A549 (cell line): ENCODE measurements around the gene CDCA3. TPM values are rescaled to one million over a fixed set of nuclear protein-coding genes. Genes with fewer than 3 reads are reported as not detected.

Experiments used
- ATAC-seq, 2 experiments: fragments of 200-7000 bp in 1 of 2; fragments of >200 bp in 1 of 2; cut with Nextera tagmentation in 1 of 2; cut with Tn5 transposase in 1 of 2; 3 replicates each; pipeline versions ENCODE4 v1.8.0 to v1.9.1; 2018 to 2020; ENCODE audit warnings: mild to moderate bottlenecking in 1 of 2, moderate library complexity in 1 of 2
- CTCF ChIA-PET: fragments of 300-600 bp; sonication (Branson Sonifier 250); formaldehyde crosslinking; extraction: SDS; loops from one replicate; lab custom pipeline; 2021; ENCODE audit warnings: antibody characterized with exemption, inconsistent platforms; lab: Yijun Ruan, JAX
- POLR2A ChIA-PET: fragments of 350-600 bp; formaldehyde crosslinking; extraction: SDS; loops from one replicate; lab custom pipeline; 2021; ENCODE audit warnings: antibody characterized with exemption, inconsistent platforms; lab: Yijun Ruan, JAX
- DNase-seq, 2 experiments: peaks; one replicate each; pipeline versions ENCODE4 v3.0.0 to v3.0.0-alpha.2; 2011 to 2016; ENCODE audit warnings: low read depth in 1 of 2, low spot score in 1 of 2
- FAIRE-seq: peaks from 2 replicates; lab custom pipeline; 2011; peaks lifted over from hg19 to GRCh38; lab: Jason Lieb, UNC
- H3K27ac ChIP-seq, 2 experiments: fragments of >200 bp; sonication (Bioruptor Twin); formaldehyde crosslinking; 3 replicates each; pipeline ENCODE4 v1.5.1; 2016 to 2017
- H3K4me1 ChIP-seq: fragments of >200 bp; sonication (Bioruptor Twin); formaldehyde crosslinking; 3 replicates; pipeline ENCODE4 v1.6.1; 2016
- H3K4me2 ChIP-seq: fragments of >200 bp; sonication (Bioruptor Twin); formaldehyde crosslinking; 3 replicates; pipeline ENCODE4 v1.6.1; 2016
- H3K4me3 ChIP-seq: fragments of >200 bp; sonication (Bioruptor Twin); formaldehyde crosslinking; 3 replicates; pipeline ENCODE4 v1.5.1; 2016
- H3K9me3 ChIP-seq: fragments of >200 bp; sonication (Bioruptor Twin); formaldehyde crosslinking; 3 replicates; pipeline ENCODE4 v1.6.1; 2016
- ATOH8 ChIP-seq: fragments of 250-450 bp; sonication (Bioruptor Pico); IDR thresholded peaks from 2 replicates; pipeline ENCODE4 v1.5.0; 2020; ENCODE audit warnings: low read depth, mild to moderate bottlenecking, moderate library complexity
- CHD2 ChIP-seq: fragments of 150-350 bp; IDR thresholded peaks from 2 replicates; pipeline ENCODE4 v1.6.1; 2014; ENCODE audit warnings: low read length; ENCODE audit not compliant: partially characterized antibody
- CTCF ChIP-seq: fragments of >200 bp; sonication (Bioruptor Twin); formaldehyde crosslinking; IDR thresholded peaks from 3 replicates; pipeline ENCODE4 v1.5.1; 2016
- FOSL2 ChIP-seq, 2 experiments: fragments of 450-650 bp in 1 of 2; fragments of >200 bp in 1 of 2; sonication (Bioruptor Twin) in 1 of 2; formaldehyde crosslinking; IDR thresholded peaks; 2 replicates each; pipeline versions ENCODE4 v1.5.0 to v1.6.1; 2016 to 2020; ENCODE audit warnings: mild to moderate bottlenecking in 1 of 2, moderate library complexity in 1 of 2
- HDAC2 ChIP-seq: fragments of 200-600 bp; sonication (generic); IDR thresholded peaks from 2 replicates; pipeline ENCODE4 v1.6.1; 2016
- HOXB13 ChIP-seq: fragments of 250-450 bp; sonication (Bioruptor Pico); IDR thresholded peaks from 2 replicates; pipeline ENCODE4 v1.5.0; 2020; ENCODE audit warnings: low read depth, mild to moderate bottlenecking, moderate library complexity
- JUN ChIP-seq, 2 experiments: fragments of >200 bp; sonication (Bioruptor Twin); formaldehyde crosslinking; IDR thresholded peaks; 2 replicates in 1 of 2; 3 replicates in 1 of 2; pipeline ENCODE4 v1.6.1; 2016 to 2017
- MAX ChIP-seq: IDR thresholded peaks from 2 replicates; pipeline ENCODE4 v1.6.1; 2012
- MAZ ChIP-seq: fragments of 150-350 bp; IDR thresholded peaks from 2 replicates; pipeline ENCODE4 v1.6.1; 2014; ENCODE audit warnings: antibody characterized with exemption, low read depth, low read length, borderline replicate concordance
- RAD21 ChIP-seq, 2 experiments: fragments of >200 bp in 1 of 2; sonication (Bioruptor Twin) in 1 of 2; formaldehyde crosslinking in 1 of 2; IDR thresholded peaks in 1 of 2; conservative IDR thresholded peaks in 1 of 2; 2 replicates in 1 of 2; 3 replicates in 1 of 2; pipeline ENCODE4 v1.6.1; 2012 to 2018; ENCODE audit warnings: inconsistent platforms in 1 of 2
- RCOR1 ChIP-seq: fragments of 150-350 bp; IDR thresholded peaks from 2 replicates; pipeline ENCODE4 v1.6.1; 2014; ENCODE audit warnings: antibody characterized with exemption, low read length, low read depth
- RFX5 ChIP-seq: fragments of 450-650 bp; IDR thresholded peaks from 2 replicates; pipeline ENCODE4 v1.7.1; 2014; ENCODE audit warnings: antibody characterized with exemption, mild to moderate bottlenecking, moderate library complexity
- RNF2 ChIP-seq: fragments of 200-600 bp; sonication (generic); IDR thresholded peaks from 2 replicates; pipeline ENCODE4 v1.6.1; 2016; ENCODE audit warnings: low read depth, mild to moderate bottlenecking, antibody characterized with exemption, moderate library complexity, borderline replicate concordance
- SMC3 ChIP-seq: fragments of >200 bp; sonication (Bioruptor Twin); formaldehyde crosslinking; IDR thresholded peaks from 3 replicates; pipeline ENCODE4 v1.6.1; 2018; ENCODE audit warnings: inconsistent platforms
- SREBF2 ChIP-seq: fragments of 450-650 bp; IDR thresholded peaks from 2 replicates; pipeline ENCODE4 v1.6.1; 2014; ENCODE audit warnings: mild to moderate bottlenecking, moderate library complexity
- ZC3H11A ChIP-seq: fragments of 450-650 bp; IDR thresholded peaks from 2 replicates; pipeline ENCODE4 v1.6.1; 2014; ENCODE audit warnings: antibody characterized with exemption, mild to moderate bottlenecking
- WGBS: methylation state at CpG from one replicate; pipeline ENCODE4 v1.1.6; 2017; ENCODE audit errors: missing lambda C conversion rate; 5-methylcytosine and 5-hydroxymethylcytosine counted together
- polyA plus RNA-seq, 4 experiments: library from polyadenylated mRNA; depleted of rRNA in 3 of 4; stranded (reverse); fragments of >200 nt; fragmentation: RNase III in 1 of 4; extraction: RNeasy Plus Mini Kit Qiagen cat#74134 plus additional on column Dnase treatment in 1 of 4; gene quantifications; 2 replicates in 3 of 4; 3 replicates in 1 of 4; pipeline ENCODE4 v1.2.3, GENCODE V29; 2011 to 2017

The CDCA3 gene
- polyA plus RNA-seq, 2 of the 4 experiments (the other 2 are of a cell fraction) = 57.5 to 80.2 TPM

GRCh38 chr12:6827437-6827911, 23.6 kb downstream of the CDCA3 start (continued):
- no peak for TF ChIP-seq FOSL2 (IDR thresholded peaks at IDR 0.05)
- TF ChIP-seq FOSL2 (CRISPR knock-in tag; IDR thresholded peaks at IDR 0.05) = no peak
- TF ChIP-seq SREBF2 = no peak
- TF ChIP-seq MAZ = no peak

GRCh38 chr12:6826734-6827436, 24.2 kb downstream of the CDCA3 start:
- peak overlapping the region; percentile 72 for H3K4me2 ChIP-seq
- TF ChIP-seq MAX = no peak
- ChIA-PET CTCF (interaction anchor here (0.6 to 29.8 kb wide), 29 partner anchors 8 to 264 kb away, joined by 3 to 306 read pairs (median 9); partner anchors contain the start of genes CD4, CDCA3, COPS7A and GNB3), POLR2A (interaction anchor here (0.6 to 2.6 kb wide), 5 partner anchors 24 to 103 kb away, joined by 3 to 20 read pairs (median 3); partner anchors contain the start of genes CDCA3, COPS7A, MLF2 and PTMS)
- no peak for FAIRE-seq
- no peaks in the 10 kb centered on the region for H3K9me3 ChIP-seq
- H3K27ac ChIP-seq = peak overlapping the region; percentile 87 to 96
- peaks cover 24% of the 10 kb centered on the region for H3K4me1 ChIP-seq
- no peak for ATAC-seq
- WGBS = 81% methylated on average over 22 of the region's 22 CpGs
- DNase-seq = no peak
- H3K4me3 ChIP-seq = no peak overlapping the region

GRCh38 chr12:6826125-6826733, 24.9 kb downstream of the CDCA3 start:
- H3K4me3 ChIP-seq = no peak overlapping the region
- no peak overlapping the region for H3K27ac ChIP-seq
- no peak for ATAC-seq
- TF ChIP-seq MAX (no peak), RNF2 (no peak), HDAC2 (no peak), JUN (IDR thresholded peaks at IDR 0.05) (no peak), ZC3H11A (no peak)
- TF ChIP-seq, all 56 proteins: peak for 0
- DNase-seq (no peak), FAIRE-seq (no peak)
- ChIA-PET CTCF (interaction anchor here (0.6 to 29.8 kb wide), 44 partner anchors 9 to 388 kb away, joined by 3 to 306 read pairs (median 5); partner anchors contain the start of genes CD4, CDCA3, COPS7A and GNB3), POLR2A (interaction anchor here (1.1 kb wide), 1 partner anchor 61 kb away, joined by 3 read pairs; the partner anchor contains the start of gene PTMS)
- Histone ChIP-seq H3K4me1 (peaks cover 27% of the 10 kb centered on the region), H3K4me2 (no peak overlapping the region), H3K9me3 (no peaks in the 10 kb centered on the region)
- 65% methylated on average over 17 of the region's 17 CpGs for WGBS

- TF ChIP-seq RCOR1 (no peak), RFX5 (no peak), RAD21 (conservative IDR thresholded peaks at IDR 0.05 in 1 of 2, IDR thresholded peaks at IDR 0.05 in 1 of 2) (peak; percentile 91 to 94), CTCF (peak; percentile 92), ATOH8 (CRISPR knock-in tag) (no peak), CHD2 (no peak), HOXB13 (CRISPR knock-in tag) (no peak), SMC3 (peak; percentile 76)
Observed at GRCh38 chr12:6825398-6826124, 25.5 kb downstream of the CDCA3 start.

More at GRCh38 chr12:6825398-6826124, 25.5 kb downstream of the CDCA3 start:
- no peaks in the 10 kb centered on the region for H3K9me3 ChIP-seq
- DNase-seq = peak; percentile 87 to 95
- H3K4me2 ChIP-seq = peak overlapping the region; percentile 69
- FAIRE-seq = no peak
- WGBS = 18% methylated on average over 18 of the region's 19 CpGs
- peak overlapping the region in 1 of 2 experiments; percentile 39; a peak in 3 of 6 replicates for H3K27ac ChIP-seq
- ChIA-PET POLR2A (interaction anchor here (1.0 to 1.1 kb wide), 2 partner anchors 59 to 72 kb away, joined by 4 to 5 read pairs; partner anchors contain the start of genes MLF2 and PTMS), CTCF (interaction anchor here (0.5 to 29.8 kb wide), 58 partner anchors 9 to 588 kb away, joined by 3 to 306 read pairs (median 5); partner anchors contain the start of genes CD4, CDCA3, COPS7A and GNB3)
- peak; percentile 40 to 78 for ATAC-seq
- no peak overlapping the region for H3K4me3 ChIP-seq
- peaks cover 31% of the 10 kb centered on the region for H3K4me1 ChIP-seq
